ENCODE results near the gene GPR39. TPM values are rescaled to one million over a fixed set of nuclear protein-coding genes. Genes with fewer than 3 reads are reported as not detected.
A peak's percentile ranks its signal among the peaks of the same experiment; 100 is the strongest.

Gene GPR39
- total RNA-seq, 1 experiment from 2014 or later, result 3.8 TPM

DNA sequence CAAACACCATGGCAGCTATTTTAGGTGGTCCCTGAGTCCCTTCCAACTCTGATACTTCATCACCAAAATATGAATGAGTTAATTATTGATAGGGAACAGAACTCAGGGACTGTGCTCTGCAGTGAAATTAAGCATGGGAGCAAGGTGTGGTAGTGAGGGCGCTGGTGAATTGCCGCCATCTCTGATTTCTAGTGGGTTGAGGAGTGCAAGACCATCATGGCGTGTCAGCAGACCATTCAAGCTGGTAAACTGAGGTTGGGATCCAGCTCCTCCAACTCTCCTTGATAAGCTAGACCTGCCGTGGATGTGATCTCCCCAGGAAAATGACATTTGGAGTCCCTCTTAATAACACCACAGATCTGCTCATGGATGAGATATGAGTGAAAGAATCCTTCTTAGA is 183.0 kb downstream of the GPR39 start:
- no peak for DNase-seq (ENCODE audit: low read depth)

DNA sequence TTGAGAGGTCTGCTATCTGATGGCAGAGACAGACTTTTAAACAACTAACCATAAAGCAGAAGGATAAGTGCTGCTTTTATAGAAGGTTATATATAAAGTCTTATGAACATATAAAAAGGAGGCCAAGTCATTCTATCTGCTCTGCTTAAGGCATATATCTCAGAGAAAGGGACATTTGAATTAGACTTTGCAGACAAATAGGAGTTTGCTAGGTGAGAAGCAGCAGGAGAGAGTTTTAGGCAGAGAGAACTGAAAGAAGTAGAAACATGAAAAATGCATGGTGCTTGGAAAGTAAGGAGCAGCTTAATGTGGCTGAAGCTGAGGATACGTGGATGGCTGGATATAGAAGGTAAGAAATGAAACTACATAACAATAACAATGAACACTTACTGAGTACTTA is 188.0 kb downstream of the GPR39 start:
- no peak for DNase-seq (ENCODE audit: low read depth)

DNA sequence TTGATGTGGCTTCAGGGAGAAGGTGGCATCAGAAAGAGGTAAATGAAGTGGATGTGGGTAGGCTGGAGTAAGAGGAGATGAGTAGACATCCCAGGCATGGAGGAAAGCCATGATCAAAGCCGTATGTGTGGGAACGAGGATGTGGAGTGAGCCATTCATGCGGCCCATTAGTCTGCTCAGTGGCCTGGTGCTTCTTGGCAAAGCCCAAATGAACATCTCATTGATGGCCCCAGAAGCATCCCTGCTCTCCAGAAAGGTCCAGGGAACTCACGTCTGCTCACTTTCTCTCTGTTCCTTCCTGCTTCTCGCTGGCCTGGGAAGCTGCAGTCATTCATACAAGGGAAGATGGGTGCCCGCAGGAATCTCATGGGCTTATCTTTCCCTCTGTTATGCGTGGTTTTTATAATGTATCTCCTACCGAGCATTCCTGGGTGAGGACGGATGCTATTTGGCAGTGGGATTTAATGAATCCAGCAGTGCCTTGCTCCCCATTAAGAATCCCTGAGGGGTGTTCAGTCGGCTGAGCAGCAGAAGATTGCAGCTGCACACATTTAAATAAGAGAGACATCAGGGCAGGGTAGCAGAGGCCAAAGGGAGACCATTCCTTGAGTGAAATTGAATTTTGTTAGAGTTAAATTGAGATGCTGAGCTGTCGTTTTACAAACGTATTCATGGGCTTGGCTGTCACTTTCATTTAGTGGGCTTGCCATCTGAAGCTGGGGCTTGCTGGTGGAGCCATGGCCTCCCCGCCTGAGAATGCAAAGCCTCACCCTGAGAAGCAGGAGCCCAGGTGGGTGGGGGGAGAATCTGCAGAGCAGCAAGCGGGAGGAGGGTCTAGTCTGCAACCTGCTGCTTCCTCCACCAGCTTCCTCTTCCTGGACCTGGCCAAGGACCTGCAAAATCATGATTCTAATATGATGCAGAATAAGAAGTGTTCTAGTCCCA is 188.9 kb downstream of the GPR39 start:
- DNase-seq (ENCODE audit: low read depth), result no peak

DNA sequence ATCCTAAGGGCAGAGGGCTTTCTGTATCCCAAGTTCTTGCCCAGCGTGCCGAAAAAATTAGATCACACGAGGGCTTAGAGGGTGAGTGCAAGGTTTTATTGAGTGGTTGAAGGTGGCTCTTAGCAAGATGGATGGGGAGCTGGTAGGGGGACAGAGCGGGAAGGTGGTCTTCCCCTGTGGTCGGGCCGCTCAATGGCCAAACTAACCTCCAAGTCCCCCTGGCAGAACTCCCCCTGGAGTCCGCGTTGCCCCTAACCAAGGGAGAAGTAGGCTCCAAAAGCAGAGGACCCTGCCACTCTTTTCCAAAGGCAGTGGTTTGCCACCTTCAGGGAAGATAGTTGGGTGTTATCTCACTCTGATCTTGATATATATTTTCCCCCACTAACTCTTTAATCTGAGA is 190.0 kb downstream of the GPR39 start:
- no peak for DNase-seq (ENCODE audit: low read depth)

DNA sequence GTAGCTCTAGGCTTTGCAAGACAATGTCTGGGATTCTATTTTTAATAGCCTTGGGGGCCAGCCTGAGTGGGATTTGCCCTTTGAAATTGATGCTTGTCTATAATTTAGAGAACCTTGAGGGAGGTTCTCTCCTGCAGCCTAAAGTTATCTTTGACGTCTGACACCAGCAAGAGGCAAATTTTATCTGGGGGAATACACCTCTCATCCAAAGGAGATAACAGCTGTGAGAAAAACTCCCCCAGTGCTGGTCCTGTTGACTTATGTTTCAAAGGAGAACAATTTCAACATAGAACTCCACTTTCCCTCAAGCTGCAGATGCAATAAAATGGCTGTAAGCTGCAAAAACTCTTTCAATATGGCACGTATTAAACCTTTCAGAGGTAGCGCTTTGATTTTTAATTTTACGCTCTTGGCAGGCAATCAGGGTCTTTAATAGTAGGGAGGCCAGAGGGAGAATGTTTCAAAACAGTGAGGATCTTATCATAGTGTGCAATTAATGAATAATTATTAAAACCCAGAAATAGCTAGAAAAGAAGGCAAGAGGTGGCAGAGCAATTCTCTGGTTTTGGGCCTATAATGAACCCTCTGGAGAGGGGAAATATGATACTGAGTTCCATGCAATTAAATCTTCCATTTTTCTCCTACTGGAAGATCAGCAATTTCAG is 191.0 kb downstream of the GPR39 start:
- DNase-seq (ENCODE audit: low read depth), result no peak

DNA sequence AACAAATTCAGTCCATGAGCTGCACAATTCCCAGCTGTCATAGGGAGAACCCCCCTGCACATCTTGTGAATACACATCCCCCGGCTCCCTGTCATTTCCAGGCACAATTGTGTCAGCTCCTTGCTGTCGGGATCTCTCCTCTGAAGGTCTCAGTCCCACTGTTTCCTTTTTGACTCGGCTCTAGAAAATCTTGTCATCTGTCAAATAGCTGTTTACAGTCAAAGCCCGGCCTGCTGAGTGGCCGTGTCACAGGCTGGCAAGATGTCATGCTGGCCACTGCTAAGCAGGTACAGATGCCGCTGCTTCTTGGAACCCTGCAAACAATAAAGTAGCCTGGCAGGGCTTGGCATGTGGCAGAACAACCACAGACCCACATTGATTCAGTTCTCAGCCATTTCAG is 191.7 kb downstream of the GPR39 start:
- no peak for DNase-seq (ENCODE audit: low read depth)

DNA sequence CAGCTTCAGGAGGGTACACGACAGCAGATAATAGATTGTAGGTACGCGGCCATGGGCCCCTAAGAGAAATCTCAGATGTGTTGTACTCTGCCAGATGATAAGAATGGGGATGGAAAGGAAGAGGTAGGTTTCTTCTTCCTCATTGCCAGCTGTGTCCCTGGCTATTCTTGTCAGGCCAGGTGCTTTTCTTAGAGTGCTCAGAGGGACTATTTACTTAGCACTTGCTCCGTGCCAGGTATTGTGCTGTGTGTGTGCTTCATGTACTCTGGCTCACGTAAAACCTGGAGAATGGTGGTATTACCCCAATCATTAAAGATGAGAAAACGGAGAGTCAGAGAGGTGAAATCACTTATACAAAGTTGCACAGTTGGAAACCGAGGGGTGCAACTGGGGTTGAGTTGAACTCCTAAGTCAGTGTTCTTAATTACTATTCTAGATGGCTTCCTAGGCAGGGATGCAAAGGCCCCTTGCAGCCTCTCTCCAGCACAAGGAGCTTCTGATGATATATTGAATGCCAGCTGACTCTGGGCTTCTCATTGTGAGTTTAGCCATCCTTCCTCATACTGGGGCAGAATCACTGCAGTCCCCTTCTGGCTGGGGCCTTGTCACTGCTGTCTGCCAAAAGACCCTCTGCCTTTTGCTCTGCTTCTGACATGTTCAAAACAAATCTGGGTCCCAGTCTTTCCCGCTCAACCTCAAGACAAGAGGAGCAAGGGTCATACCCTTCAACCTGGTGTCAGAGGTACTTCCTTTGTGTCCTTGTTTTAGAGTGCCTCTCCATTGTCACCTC is 192.7 kb downstream of the GPR39 start:
- DNase-seq (ENCODE audit: low read depth), result no peak

DNA sequence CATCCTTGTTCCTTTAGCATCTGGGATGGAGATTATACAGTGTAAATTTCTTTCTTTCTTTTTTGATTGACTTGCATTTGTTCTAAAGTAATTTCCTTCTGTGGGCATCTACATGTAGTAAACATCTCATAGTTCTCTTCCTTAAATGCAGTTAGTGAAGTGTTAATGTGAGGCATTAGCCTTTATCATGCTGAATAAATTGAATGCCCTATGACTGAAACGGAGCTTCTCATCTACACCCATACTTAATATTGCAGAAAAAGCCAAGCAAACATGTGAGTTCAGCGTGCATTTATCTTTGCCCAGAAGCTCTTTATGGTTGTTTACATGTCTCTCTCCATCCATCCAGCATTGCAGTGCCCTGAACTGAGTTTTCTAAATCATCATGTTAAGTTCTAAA is 195.1 kb downstream of the GPR39 start:
- DNase-seq (ENCODE audit: low read depth), result no peak

DNA sequence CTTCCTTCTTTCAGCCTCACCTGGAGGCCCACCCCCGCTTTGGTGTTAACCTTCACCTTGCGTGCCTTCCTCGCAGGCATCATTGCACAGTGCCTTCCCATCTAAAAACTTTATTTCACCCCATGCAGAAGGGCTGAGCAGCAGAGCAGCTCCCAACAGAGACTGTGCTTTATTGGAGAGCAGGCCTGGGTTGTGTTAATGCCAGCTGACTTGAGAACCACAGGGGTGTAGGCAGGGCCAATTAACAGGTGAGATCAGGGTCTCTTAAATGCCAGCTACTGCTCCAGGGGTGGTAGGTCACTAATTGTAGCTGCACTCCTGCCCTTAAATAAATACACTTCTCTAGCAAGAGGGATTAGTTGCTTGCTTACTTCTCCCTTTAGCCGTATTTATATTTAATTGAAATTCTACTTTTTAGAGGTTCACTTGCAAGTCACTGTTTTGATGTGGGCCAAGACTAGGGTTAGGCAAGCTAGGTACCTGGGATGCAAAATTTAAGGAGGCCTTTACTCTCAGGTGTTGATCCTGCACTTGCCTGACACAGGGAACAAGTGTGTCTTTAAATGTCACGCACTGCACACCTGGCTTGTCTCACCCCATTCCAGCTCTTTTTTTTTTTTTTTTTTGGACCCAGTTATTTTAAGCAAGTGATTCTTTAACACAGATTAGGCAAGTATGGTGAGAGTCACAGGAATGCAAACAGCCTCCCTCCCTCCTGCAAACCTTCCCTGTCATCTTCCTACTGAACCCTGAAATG is 198.9 kb downstream of the GPR39 start:
- no peak for DNase-seq (ENCODE audit: low read depth)

DNA sequence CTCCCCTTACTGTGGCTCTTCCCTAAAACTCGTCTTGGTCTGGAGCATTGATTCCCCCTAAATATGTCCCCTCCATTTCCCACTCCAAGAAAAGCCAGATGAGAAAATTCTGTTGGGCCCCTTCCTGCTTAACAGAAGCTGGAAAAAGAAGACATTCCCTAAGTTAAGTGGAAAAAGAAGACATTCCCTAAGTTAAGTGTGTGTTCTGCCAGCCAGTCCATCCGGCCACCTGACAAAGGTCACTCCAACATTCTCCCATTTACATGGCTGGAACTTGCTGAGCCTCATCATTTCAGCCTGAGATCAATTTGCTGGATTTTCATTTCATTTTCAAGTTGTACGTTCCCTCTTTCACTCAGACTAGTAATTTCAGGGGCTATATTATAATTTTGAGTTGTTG is 201.4 kb downstream of the GPR39 start:
- DNase-seq (ENCODE audit: low read depth), result no peak

DNA sequence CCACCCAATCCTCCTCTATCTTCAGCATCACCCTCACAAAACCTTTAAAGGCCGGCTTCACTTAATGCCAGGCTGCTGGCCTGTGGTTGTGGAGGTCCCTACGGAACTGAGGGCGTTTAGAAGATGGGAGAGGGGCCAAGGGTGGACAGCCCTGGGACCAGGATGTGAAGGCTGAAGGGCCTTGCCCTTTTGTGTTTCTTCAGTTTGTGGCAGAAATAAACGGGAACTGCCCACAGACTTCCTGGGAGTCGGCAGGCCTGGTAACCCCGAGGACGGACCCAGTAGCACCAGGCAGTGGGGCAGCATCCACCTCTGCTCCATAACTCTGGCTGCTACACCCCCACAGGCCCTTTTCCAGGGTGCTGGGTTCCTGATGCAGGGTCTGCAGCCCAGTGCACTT is 202.1 kb downstream of the GPR39 start:
- no peak for DNase-seq (ENCODE audit: low read depth)

DNA sequence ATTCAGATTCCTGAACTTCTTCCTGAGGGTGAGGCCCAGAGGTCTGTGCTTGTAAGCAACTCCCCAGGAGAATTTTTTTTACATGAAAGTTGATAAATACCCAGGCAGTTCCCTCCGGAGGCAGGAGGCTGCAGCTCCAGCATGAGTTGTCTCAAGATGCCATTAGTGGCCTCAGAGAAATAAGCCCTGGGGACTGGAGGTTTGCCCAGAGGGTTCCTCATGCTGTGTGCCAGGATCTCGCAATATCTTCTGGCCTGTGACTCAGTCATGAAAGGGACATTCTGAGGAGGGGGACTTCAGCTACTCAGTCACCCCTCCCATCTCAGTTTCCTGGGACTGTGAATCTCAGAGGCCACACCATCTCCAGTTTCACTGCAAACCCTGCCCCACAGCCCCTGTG is 203.5 kb downstream of the GPR39 start:
- DNase-seq (ENCODE audit: low read depth), result peak; percentile 8

DNA sequence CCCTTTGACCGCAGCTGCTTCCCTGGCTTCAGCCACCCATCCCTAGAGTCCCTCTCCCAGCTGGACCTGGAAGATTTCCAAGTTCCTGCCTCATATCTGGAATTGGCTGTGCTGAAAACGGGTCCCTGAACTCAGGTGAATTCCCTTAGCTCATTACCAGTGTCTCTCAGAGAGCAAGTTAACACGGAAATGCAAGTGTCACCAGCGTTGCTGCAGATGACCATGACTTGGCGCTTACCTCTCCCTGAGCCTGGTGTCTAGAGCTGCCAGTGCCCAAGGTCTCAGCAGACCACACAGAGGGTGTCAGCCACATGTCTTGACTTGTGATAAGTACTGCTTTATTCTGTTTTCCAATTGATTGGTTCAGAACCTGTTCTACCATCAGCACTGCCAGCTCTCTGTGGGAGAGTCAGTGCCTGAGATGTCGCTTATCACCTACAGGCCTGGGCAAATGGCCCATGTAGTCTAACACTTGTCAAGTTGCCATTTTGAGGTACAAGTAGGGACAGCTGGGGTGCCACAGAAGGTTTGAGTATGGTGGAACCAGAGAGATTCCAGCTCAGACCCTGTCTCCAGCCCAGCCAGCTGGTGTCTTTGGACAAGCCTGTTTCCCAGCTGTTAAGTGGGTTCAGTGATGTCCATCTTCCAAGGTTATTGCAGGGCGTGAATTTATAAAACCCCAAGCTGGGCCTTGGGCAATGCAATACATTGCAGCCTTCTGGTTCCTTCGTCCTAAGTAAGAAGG is 204.7 kb downstream of the GPR39 start:
- DNase-seq (ENCODE audit: low read depth), result peak; percentile 22

DNA sequence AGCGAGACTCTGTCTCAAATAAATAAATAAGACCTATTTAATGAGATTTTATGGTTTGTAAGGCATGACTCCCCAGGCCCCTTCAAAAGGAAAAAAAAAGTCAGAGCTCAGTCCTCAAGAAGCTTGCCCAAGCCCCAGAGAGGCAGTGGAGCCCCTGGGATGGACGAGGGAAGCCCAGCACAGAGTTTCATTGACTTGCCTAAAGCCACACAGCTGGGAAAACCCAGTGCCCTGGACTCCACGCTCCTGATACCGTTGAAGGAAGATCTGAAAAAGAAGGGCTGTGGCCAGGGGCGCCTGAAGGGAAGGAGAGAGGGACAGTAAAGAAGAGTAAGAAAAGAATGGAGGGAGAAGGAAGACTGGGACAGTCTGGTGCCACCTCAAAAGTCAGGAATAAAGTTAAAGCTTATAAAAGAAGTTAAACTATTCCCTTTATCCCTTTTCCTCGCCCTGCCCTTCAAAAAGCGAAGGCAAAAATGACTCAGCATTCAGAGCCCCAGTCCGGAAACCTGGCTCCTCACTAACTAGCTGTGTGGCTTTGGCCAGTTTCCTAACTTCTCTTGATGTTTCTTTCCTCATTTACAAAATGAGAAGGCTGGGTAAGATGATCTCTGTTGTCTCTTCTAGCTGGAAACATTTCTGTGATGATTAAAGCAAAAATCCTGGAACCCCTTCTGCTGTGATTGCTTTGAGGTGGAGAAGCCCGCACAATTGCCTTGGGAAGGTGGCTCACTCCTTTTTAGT is 206.7 kb downstream of the GPR39 start:
- DNase-seq (ENCODE audit: low read depth), result peak; percentile 55

DNA sequence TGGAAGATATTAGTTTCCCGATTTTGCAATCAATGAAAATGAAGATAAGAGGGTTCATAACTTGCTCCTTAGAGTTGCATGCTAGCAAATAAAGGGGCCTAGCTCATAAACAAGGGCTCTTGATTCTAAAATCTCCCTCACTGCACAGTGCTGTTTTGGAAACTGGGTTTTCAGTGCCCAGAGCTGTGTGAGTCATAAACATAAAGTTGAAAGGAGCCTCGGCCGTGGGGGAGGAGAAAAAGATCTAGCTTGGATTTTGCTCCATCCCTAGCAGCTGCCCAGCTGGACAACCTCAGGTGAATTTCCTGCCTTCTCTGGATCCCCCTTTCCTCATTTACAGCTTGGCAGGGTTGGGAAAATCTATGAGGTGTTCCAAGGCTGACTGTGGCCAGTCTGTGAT is 210.9 kb downstream of the GPR39 start:
- DNase-seq (ENCODE audit: low read depth), result no peak

DNA sequence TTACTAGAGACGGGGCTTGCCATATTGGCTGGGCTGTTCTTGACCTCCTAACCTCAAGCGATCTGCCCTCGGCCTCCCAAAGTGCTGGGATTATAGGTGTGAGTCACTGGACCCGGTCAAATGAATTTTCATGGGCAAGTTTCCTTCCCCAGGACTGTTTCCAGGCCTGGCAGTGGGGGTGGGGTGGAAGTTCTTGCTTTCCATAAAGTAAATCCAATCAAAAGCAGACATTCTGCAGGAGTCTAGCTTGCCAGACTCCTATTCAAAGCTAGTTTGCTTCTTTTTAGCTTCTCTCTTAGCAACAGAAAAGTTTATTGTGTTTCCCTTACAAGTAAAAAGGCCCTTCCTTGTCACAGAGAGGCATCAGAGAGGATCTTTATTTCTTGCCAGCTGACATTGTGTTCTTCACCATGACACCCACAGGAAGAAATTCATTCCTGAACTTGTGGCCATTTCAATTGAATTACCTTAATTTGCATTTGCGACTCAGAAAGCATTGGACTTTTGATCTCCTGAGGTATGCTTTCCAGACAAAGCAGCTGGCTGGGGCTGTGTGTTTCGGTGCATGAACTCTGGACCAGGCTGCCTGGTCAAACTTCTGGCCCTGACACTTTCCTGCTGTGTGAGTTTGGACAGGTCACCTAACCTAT is 215.5 kb downstream of the GPR39 start:
- DNase-seq (ENCODE audit: low read depth), result peak; percentile 39

DNA sequence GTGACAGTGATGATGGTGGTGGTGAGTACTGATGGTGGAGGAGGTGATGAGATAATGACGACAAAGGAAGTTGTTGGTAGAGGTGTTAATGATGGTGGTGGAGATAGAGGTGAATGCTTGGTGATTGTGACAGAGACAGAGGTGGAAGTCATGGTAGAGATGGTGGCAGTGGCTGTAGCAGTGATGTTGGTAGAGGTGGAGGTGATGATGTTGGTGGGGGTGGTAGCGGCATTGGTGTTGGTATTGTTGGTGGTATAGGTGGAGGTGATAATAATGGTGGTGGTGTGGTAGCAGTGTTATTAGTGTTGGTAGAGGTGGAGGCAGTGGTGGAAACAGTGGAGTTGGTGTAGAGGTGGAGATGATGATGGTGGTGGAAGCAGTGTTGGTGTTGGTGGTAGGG is 217.0 kb downstream of the GPR39 start:
- DNase-seq (ENCODE audit: low read depth), result no peak

DNA sequence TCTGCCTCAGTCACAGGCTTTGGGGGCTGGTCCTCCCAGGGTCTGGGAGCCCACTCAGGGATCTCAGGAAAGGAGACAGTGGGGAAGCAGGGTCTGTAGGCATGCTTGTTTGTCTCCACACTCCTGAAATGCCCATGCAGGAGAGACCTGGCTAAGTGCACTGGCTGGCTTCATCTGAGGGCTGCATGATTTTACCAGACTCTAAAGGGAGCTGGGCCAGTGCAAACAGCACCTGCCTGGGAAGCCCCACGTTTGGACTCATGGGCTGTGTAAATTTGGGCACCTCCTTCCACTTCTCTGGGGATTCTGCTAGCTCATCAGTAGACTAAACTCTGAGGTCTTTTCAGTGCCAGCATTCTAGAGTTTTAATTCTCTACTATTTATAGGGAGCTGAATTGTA is 219.7 kb downstream of the GPR39 start:
- DNase-seq (ENCODE audit: low read depth), result no peak

DNA sequence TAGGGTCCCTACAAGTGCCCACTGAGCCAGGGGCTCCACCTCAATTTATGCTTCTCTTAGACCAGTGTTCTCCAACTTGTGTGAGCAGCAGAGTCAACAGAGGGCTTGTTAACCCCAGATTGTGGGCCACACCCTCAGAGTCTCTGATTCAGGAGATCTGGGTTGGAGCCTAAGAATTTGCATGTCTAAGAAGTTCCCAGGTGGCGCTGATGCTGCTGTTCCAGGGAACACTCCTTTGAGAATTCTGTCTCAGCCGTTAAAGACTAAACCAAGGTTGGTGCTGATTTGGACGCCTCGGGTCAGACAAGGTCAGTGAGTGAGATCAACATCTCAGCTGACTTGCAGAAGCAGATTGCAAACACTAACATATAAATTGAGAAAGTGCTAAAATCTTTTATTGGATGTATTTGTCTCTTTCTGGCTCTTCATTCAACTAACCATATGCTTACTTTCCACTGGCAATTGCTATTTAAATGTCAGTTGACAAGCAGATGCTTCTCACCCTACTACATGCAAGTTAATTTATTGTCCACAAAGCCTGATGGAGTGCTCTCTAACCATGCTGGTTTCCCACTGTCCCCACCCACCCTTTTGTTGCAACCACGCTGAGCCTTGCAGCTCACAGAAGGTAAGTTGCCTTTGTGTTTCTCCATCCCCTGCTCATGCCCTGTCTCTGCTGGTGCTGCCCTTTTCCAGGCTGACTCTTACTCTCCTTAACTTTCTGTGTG is 221.9 kb downstream of the GPR39 start:
- no peak for DNase-seq (ENCODE audit: low read depth)
